Suprapubic skin (tissue), 4 donors: ENCODE measurements around the gene TMEM145.

Experiments
- CTCF ChIP-seq, 2 donors: fragments of 200-600 bp in 1 of 2; fragments of 450-650 bp in 1 of 2; sonication (generic) in 1 of 2; IDR thresholded peaks; one replicate each; pipeline ENCODE4 v1.5.1; 2016 to 2019; ENCODE audit warnings: antibody characterized with exemption in 2 of 2, mild to moderate bottlenecking in 1 of 2, moderate library complexity in 1 of 2
- EP300 ChIP-seq: sonication (generic); formaldehyde crosslinking; IDR thresholded peaks from one replicate; pipeline ENCODE4 v1.6.1; 2017; ENCODE audit warnings: antibody characterized with exemption
- POLR2A ChIP-seq, 2 donors: fragments of 450-650 bp; IDR thresholded peaks; one replicate each; pipeline ENCODE4 v1.6.1; 2017; ENCODE audit warnings: antibody characterized with exemption in 2 of 2, mild to moderate bottlenecking in 2 of 2, moderate library complexity in 2 of 2
- POLR2AphosphoS5 ChIP-seq, 3 donors: sonication (generic); formaldehyde crosslinking; IDR thresholded peaks; one replicate each; pipeline ENCODE4 v1.6.1; 2017; ENCODE audit warnings: antibody characterized with exemption in 3 of 3

GRCh38 chr19:42303876-42304275, 9.2 kb upstream of the TMEM145 start:
- TF ChIP-seq POLR2A (IDR thresholded peaks at IDR 0.05) (no peak), CTCF (IDR thresholded peaks at IDR 0.05) (no peak), POLR2AphosphoS5 (IDR thresholded peaks at IDR 0.05) (no peak), EP300 (no peak)
